ENCODE data around the gene KDM6B.

The KDM6B gene

DNA sequence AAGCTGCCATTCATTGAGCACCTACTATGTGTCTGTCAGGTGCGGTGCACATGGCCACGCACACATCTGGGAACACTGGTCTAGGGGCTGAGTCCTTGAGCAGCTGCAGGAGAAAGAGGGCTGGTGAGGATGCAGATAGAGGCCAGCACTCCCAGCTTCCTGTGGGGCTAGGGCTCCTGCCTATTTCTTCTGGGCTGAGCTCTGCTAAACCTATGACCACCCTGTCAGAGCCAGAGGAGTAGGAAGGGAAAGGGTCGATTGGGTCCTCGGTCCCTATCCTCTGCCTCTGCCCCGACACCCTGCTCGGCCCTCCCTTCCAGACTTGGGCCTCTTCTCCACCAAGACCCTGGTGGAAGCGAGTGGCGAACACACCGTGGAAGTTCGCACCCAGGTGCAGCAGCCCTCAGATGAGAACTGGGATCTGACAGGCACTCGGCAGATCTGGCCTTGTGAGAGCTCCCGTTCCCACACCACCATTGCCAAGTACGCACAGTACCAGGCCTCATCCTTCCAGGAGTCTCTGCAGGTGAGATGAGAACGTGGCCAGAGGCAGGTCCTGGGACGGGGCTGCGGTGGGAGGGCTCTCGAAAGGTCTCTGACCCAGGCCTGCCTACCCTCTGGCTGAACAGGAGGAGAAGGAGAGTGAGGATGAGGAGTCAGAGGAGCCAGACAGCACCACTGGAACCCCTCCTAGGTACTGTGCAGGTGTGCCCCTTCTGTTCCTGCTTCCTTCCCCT lies 16.9 kb downstream of the KDM6B start:
- peaks cover 5% of the 10 kb centered on the region for H3K36me3 Mint-ChIP-seq
- peak overlapping the region; percentile 76 for H3K4me3 Mint-ChIP-seq
- H3K9me3 Mint-ChIP-seq (ENCODE audit: low read depth): no peaks in the 10 kb centered on the region
- H3K27ac Mint-ChIP-seq: peak overlapping the region; percentile 77
- peaks cover 39% of the 10 kb centered on the region for H3K4me1 Mint-ChIP-seq (ENCODE audit: low read depth)
- H3K27me3 Mint-ChIP-seq: no peaks in the 10 kb centered on the region

- H3K4me3 Mint-ChIP-seq: peak overlapping the region; percentile 76
- peaks cover 36% of the 10 kb centered on the region for H3K4me1 Mint-ChIP-seq (ENCODE audit: low read depth)
- no peaks in the 10 kb centered on the region for H3K27me3 Mint-ChIP-seq
- peak overlapping the region; percentile 4 for H3K27ac Mint-ChIP-seq
- H3K36me3 Mint-ChIP-seq: peaks cover 5% of the 10 kb centered on the region
- H3K9me3 Mint-ChIP-seq (ENCODE audit: low read depth): no peaks in the 10 kb centered on the region
Observed at GRCh38 chr17:7851438-7852261, 17.6 kb downstream of the KDM6B start.

DNA sequence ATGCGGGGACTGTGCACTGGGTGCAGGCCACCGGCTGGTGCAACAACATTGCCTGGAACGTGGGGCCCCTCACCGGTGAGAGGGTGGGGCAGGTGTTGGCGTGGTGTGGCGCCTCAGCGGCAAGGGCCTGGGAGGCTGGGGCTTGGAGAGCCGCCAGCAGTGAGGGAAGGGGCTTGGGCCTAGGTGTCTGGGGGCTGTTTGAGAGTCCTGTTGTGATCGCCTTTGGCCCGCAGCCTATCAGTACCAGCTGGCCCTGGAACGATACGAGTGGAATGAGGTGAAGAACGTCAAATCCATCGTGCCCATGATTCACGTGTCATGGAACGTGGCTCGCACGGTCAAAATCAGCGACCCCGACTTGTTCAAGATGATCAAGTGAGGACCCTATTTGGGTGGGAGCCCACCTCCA lies 18.2 kb downstream of the KDM6B start:
- peaks cover 5% of the 10 kb centered on the region for H3K36me3 Mint-ChIP-seq
- peaks cover 34% of the 10 kb centered on the region for H3K4me1 Mint-ChIP-seq (ENCODE audit: low read depth)
- peak overlapping the region; percentile 76 for H3K4me3 Mint-ChIP-seq
- peak overlapping the region; percentile 4 for H3K27ac Mint-ChIP-seq
- no peaks in the 10 kb centered on the region for H3K27me3 Mint-ChIP-seq
- H3K9me3 Mint-ChIP-seq (ENCODE audit: low read depth): no peaks in the 10 kb centered on the region

DNA sequence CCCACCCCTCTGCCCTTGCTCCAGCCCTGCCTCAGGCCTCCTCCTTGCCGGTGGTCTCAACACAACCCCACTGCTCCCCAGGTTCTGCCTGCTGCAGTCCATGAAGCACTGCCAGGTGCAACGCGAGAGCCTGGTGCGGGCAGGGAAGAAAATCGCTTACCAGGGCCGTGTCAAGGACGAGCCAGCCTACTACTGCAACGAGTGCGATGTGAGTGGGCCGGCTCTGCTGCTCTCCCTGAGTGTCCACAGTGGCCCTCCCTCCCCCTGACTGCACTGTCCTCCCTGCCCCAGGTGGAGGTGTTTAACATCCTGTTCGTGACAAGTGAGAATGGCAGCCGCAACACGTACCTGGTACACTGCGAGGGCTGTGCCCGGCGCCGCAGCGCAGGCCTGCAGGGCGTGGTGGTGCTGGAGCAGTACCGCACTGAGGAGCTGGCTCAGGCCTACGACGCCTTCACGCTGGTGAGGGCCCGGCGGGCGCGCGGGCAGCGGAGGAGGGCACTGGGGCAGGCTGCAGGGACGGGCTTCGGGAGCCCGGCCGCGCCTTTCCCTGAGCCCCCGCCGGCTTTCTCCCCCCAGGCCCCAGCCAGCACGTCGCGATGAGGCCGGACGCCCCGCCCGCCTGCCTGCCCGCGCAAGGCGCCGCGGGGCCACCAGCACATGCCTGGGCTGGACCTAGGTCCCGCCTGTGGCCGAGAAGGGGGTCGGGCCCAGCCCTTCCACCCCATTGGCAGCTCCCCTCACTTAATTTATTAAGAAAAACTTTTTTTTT lies 19.1 kb downstream of the KDM6B start:
- no peak overlapping the region for H3K27ac Mint-ChIP-seq

DNA sequence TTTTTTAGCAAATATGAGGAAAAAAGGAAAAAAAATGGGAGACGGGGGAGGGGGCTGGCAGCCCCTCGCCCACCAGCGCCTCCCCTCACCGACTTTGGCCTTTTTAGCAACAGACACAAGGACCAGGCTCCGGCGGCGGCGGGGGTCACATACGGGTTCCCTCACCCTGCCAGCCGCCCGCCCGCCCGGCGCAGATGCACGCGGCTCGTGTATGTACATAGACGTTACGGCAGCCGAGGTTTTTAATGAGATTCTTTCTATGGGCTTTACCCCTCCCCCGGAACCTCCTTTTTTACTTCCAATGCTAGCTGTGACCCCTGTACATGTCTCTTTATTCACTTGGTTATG lies 19.6 kb downstream of the KDM6B start:
- H3K27ac Mint-ChIP-seq: no peak overlapping the region
- H3K27me3 Mint-ChIP-seq: no peaks in the 10 kb centered on the region
- no peak overlapping the region for H3K4me3 Mint-ChIP-seq
- peaks cover 5% of the 10 kb centered on the region for H3K36me3 Mint-ChIP-seq
- peaks cover 33% of the 10 kb centered on the region for H3K4me1 Mint-ChIP-seq (ENCODE audit: low read depth)
- H3K9me3 Mint-ChIP-seq (ENCODE audit: low read depth): no peaks in the 10 kb centered on the region

More for the DNA sequence above, 19.1 kb downstream of the KDM6B start:
- H3K4me1 Mint-ChIP-seq (ENCODE audit: low read depth): peaks cover 34% of the 10 kb centered on the region
- H3K4me3 Mint-ChIP-seq: no peak overlapping the region
- H3K9me3 Mint-ChIP-seq (ENCODE audit: low read depth): no peaks in the 10 kb centered on the region
- H3K27me3 Mint-ChIP-seq: no peaks in the 10 kb centered on the region
- H3K36me3 Mint-ChIP-seq: peaks cover 5% of the 10 kb centered on the region

GRCh38 chr17:7854078-7854777 lies 20.2 kb downstream of the KDM6B start:
- H3K36me3 Mint-ChIP-seq: peaks cover 5% of the 10 kb centered on the region
- H3K9me3 Mint-ChIP-seq (ENCODE audit: low read depth): no peaks in the 10 kb centered on the region
- peaks cover 36% of the 10 kb centered on the region for H3K4me1 Mint-ChIP-seq (ENCODE audit: low read depth)
- no peak overlapping the region for H3K27ac Mint-ChIP-seq
- no peaks in the 10 kb centered on the region for H3K27me3 Mint-ChIP-seq
- H3K4me3 Mint-ChIP-seq: no peak overlapping the region

DNA sequence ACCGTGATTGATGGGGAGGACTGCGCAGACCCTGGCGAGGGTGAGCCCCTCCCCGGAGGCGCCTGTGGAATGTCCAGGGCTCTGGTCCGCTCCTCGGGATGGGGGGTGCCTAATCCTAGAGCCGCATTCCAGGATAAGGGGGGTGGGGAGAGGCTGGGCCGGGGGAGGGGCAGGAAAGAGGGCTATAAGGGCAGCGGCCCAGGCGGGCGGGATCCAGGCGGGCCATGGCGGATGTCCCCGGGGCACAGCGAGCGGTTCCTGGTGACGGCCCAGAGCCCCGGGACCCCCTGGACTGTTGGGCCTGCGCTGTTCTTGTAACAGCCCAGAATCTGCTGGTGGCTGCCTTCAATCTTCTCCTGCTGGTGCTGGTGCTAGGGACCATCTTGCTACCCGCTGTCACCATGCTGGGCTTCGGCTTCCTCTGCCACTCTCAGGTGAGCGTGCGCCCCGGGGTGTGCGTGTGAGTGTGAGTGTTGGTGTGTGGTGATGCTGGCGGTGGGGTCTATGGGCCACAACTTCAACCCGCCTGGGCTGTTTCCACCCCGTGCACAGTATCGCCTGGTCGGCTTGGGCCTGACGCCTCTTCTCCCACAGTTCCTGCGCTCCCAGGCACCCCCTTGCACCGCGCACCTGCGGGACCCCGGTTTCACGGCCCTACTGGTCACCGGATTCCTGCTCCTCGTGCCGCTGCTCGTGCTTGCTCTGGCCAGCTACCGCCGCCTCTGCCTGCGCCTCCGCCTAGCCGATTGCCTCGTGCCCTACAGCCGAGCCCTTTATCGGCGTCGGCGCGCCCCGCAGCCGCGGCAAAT lies 21.0 kb downstream of the KDM6B start, which contains the start of gene TMEM88:
Gene TMEM88, plus strand, starts transcription at position 216 of the 809 bp plus-strand sequence. Its CDS starts 9 bp downstream, at position 225.
- H3K9me3 Mint-ChIP-seq (ENCODE audit: low read depth): no peaks in the 10 kb centered on the region
- peaks cover 9% of the 10 kb centered on the region for H3K36me3 Mint-ChIP-seq
- H3K27me3 Mint-ChIP-seq: no peaks in the 10 kb centered on the region
- H3K4me1 Mint-ChIP-seq (ENCODE audit: low read depth): peaks cover 31% of the 10 kb centered on the region
- H3K27ac Mint-ChIP-seq: no peak within 1 kb of the TSS
- H3K4me3 Mint-ChIP-seq: no peak within 1 kb of the TSS

- Mint-ChIP-seq H3K9me3 (ENCODE audit: low read depth) (no peaks in the 10 kb centered on the region), H3K4me1 (ENCODE audit: low read depth) (peaks cover 26% of the 10 kb centered on the region), H3K4me3 (no peak overlapping the region), H3K27ac (no peak overlapping the region), H3K36me3 (peaks cover 9% of the 10 kb centered on the region), H3K27me3 (no peaks in the 10 kb centered on the region)
Observed at GRCh38 chr17:7855660-7856010, 21.6 kb downstream of the KDM6B start.

- Mint-ChIP-seq H3K4me1 (ENCODE audit: low read depth) (peaks cover 20% of the 10 kb centered on the region), H3K36me3 (peaks cover 9% of the 10 kb centered on the region), H3K4me3 (no peak overlapping the region), H3K27me3 (no peaks in the 10 kb centered on the region), H3K9me3 (ENCODE audit: low read depth) (no peaks in the 10 kb centered on the region), H3K27ac (no peak overlapping the region)
Observed at GRCh38 chr17:7856011-7856810, 22.2 kb downstream of the KDM6B start.

DNA sequence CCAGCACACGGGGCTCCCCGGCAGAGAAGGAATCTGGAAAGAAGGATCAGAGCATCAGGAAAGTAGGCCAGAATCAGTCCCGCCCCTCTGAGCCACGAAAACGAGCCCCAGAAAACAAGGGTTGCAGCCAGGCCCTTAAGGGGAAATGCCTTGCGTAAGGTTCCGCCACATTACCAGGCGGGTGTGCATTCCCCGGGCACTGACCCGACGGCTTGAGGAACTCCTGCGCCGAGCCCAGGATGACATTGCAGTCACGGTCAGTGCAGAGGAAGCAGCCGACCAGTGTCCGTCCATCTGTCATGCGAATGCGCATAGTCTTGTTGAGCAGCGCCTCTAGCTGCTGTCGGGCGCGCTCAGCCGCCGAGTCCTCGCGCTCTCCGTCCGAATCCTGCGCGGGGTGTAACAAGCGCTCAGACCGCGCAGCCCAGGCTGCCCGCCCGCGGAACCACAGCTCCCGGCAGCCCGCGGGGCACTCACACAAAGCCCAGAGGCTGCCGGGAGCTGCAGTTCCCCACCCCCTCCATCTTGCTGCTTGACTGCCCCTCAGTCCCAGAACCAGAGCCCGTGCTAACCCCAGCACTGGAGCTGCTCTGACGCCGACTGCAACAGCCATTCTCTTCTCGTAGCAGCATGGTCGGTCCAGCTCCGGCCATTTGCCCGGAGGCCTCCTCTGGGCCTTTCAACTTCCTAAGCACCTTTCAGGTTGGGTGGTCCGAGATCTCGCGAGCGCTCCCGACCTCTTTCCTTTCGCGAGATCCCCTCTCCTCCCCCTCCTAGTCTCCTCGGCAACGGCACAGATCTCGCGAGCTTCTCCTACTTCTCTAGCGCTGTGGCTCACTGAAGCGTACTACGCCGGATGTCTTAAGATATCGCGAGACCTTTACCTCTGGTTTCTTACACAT lies 23.0 kb downstream of the KDM6B start, which contains the start of gene NAA38:
Gene NAA38, minus strand, starts transcription at position 749 of the 902 bp plus-strand sequence. Its CDS starts 96 bp downstream, at position 653.
- Mint-ChIP-seq H3K4me1 (ENCODE audit: low read depth) (peaks cover 14% of the 10 kb centered on the region), H3K36me3 (peaks cover 9% of the 10 kb centered on the region), H3K27me3 (no peaks in the 10 kb centered on the region)

GRCh38 chr17:7857713-7858521 lies 23.9 kb downstream of the KDM6B start, which contains the start of gene CYB5D1:
TSS of gene CYB5D1 (plus strand) at chr17:7858003. CDS start at chr17:7858135, 132 bp downstream.
- Mint-ChIP-seq H3K4me1 (ENCODE audit: low read depth) (peaks cover 16% of the 10 kb centered on the region), H3K27ac (no peak within 1 kb of the TSS), H3K4me3 (no peak within 1 kb of the TSS), H3K36me3 (peaks cover 9% of the 10 kb centered on the region), H3K9me3 (ENCODE audit: low read depth) (no peaks in the 10 kb centered on the region), H3K27me3 (no peaks in the 10 kb centered on the region)

More for the DNA sequence above, 23.0 kb downstream of the KDM6B start, which contains the start of gene NAA38:
- H3K4me3 Mint-ChIP-seq: no peak within 1 kb of the TSS
- H3K9me3 Mint-ChIP-seq (ENCODE audit: low read depth): no peaks in the 10 kb centered on the region
- no peak within 1 kb of the TSS for H3K27ac Mint-ChIP-seq

DNA sequence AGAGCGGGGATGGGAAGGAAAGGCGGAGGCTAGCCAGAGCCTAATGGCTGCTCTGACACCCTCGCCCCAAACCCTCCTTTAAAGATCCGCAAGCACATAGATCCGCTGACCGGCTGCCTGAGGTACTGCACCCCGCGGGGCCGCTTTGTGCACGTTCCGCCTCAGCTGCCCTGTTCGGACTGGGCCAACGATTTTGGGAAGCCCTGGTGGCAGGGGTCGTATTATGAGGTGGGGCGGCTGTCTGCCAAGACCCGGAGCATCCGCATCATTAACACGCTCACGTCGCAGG lies 24.4 kb downstream of the KDM6B start:
- Mint-ChIP-seq H3K9me3 (ENCODE audit: low read depth) (no peaks in the 10 kb centered on the region), H3K4me1 (ENCODE audit: low read depth) (peaks cover 16% of the 10 kb centered on the region), H3K36me3 (peaks cover 9% of the 10 kb centered on the region), H3K27me3 (no peaks in the 10 kb centered on the region), H3K27ac (no peak overlapping the region), H3K4me3 (no peak overlapping the region)

Measured in activated naive CD8-positive, alpha-beta T cell (primary cell).